ENCODE results near the gene FAM47C.
"Not testable (repeated sequence)": the region's sequence is repeated elsewhere in the genome, so short reads cannot be mapped to it uniquely, and the experiment has no call there.

GRCh38 chrX:37042956-37043885, 35.1 kb downstream of the FAM47C start:
- not testable (repeated sequence) for TF ChIP-seq YY1 (IDR thresholded peaks at IDR 0.05; ENCODE audit: insufficient read depth, insufficient read length); ZNF274 (IDR thresholded peaks at IDR 0.05; ENCODE audit: low read depth, low read length)
